Right cardiac atrium (tissue), 5 donors: ENCODE data around the gene REEP6. TPM values are rescaled to one million over a fixed set of nuclear protein-coding genes. Genes with fewer than 3 reads are reported as not detected.

Source experiments
- ATAC-seq, 2 donors: fragments of 200-7000 bp; cut with Tn5 transposase; one replicate each; pipeline versions ENCODE4 v1.8.0 to v1.9.1; 2020; ENCODE audit warnings: moderate library complexity in 2 of 2, mild to moderate bottlenecking in 1 of 2
- DNase-seq, 3 donors: peaks; one replicate each; pipeline ENCODE4 v3.0.0-alpha.2; 2020
- H3K27ac ChIP-seq: one replicate; pipeline ENCODE4 v1.5.1; 2013; ENCODE audit warnings: mild to moderate bottlenecking, low read length, control low read depth, moderate library complexity
- H3K27me3 ChIP-seq: one replicate; pipeline ENCODE4 v1.6.1; 2013; ENCODE audit not compliant: control insufficient read depth, insufficient read depth
- H3K4me1 ChIP-seq: one replicate; pipeline ENCODE4 v1.6.1; 2013; ENCODE audit warnings: low read length; ENCODE audit not compliant: control insufficient read depth, insufficient read depth
- H3K4me3 ChIP-seq: one replicate; pipeline ENCODE4 v1.5.1; 2013; ENCODE audit warnings: low read length, control low read depth
- H3K9me3 ChIP-seq: one replicate; pipeline ENCODE4 v1.6.1; 2013; ENCODE audit warnings: low read length; ENCODE audit not compliant: control insufficient read depth
- WGBS: extraction: QIAGEN DNeasy Blood & Tissue Kit; methylation state at CpG from one replicate; pipeline ENCODE4 v1.1.7; 2013; 5-methylcytosine and 5-hydroxymethylcytosine counted together
- intact Hi-C, 4 donors: fragments of 100-400 bp; cut with DNase I; formaldehyde crosslinking; loops; one replicate each; pipeline versions ENCODE4 v1.11.0 to v1.14.0; 2022 to 2023
- polyA plus RNA-seq: library from polyadenylated mRNA; stranded (reverse); fragments of 200-250 nt; gene quantifications from one replicate; pipeline ENCODE4 v1.2.3, GENCODE V29; 2013
- total RNA-seq, 4 donors: library from RNA; stranded (reverse); fragmentation: NEBNext Ultra II Directional; extraction: Animal tissue kit (Norgen Biotek cat#: 25700); gene quantifications; one replicate each; pipeline ENCODE4 v1.2.1, GENCODE V29; 2021
- donor health status: healthy with polysubstance abuse.
- donor health status: DM: no; HTN: yes; CAD: no.
- donor health status: DM: no; HTN: no; CAD: no.
- donor health status: DM: no; HTN: yes; CAD: no; lungs with severe emphysema.
- donor health status: DM: yes; HTN: yes; CAD: no.

The REEP6 gene
- total and polyA plus RNA-seq, 5 donors: 1.1 to 7.5 (median 1.5) TPM

DNA sequence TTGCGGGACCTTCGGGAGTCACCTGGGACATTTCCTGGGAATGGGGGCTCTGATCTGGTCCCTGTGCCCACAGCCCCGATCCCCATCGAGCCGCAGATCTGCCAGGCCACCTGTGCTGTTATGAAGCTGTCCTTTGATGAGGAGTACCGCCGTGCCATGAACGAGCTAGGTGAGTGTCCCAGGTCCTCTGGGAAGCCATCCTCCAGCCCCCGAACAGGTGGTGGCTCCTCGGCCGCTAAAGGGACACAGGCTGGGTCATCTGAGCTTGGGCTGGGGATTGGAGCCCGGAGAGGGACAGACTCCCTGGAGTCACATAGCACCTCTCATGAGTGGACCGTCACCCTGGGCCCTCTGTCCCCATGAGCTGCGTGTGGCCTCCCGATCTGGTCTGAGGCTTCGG lies 33.1 kb upstream of the REEP6 start:
- Histone ChIP-seq H3K27ac (no peak overlapping the region), H3K4me3 (no peak overlapping the region), H3K9me3 (no peaks in the 10 kb centered on the region), H3K27me3 (no peaks in the 10 kb centered on the region), H3K4me1 (no peaks in the 10 kb centered on the region)
- WGBS: 78% methylated on average over 16 of the region's 16 CpGs
- ATAC-seq (no peak), DNase-seq (peak in 2 of 3 donors; percentile 38 to 45)
- intact Hi-C loops: no loop called here

DNA sequence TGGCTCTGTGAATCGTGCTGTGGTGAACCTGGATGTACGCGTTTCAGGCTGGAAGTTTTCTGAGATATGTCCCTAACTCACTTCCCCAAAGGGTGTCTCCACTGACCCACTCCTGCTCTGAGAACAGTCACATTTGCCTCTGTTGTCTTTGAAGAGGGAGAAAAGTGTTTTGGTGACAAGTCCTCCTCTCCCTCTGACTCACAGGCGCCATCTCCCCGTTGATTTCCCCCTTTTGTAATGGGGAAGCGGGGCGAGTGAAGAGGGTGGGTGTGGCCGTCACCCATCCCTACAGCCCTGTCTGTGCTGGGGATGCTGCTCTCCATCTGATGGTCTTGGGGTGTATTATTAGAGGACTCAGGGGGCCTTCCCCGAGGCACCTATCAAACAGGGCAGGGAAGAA lies 31.5 kb upstream of the REEP6 start:
- H3K9me3 ChIP-seq: no peaks in the 10 kb centered on the region
- ATAC-seq (no peak), DNase-seq (no peak)
- 73% methylated on average over 9 of the region's 9 CpGs for WGBS
- intact Hi-C loops: no loop called here
- H3K27me3 ChIP-seq: no peaks in the 10 kb centered on the region
- H3K4me3 ChIP-seq: no peak overlapping the region
- H3K4me1 ChIP-seq: no peaks in the 10 kb centered on the region
- H3K27ac ChIP-seq: no peak overlapping the region

DNA sequence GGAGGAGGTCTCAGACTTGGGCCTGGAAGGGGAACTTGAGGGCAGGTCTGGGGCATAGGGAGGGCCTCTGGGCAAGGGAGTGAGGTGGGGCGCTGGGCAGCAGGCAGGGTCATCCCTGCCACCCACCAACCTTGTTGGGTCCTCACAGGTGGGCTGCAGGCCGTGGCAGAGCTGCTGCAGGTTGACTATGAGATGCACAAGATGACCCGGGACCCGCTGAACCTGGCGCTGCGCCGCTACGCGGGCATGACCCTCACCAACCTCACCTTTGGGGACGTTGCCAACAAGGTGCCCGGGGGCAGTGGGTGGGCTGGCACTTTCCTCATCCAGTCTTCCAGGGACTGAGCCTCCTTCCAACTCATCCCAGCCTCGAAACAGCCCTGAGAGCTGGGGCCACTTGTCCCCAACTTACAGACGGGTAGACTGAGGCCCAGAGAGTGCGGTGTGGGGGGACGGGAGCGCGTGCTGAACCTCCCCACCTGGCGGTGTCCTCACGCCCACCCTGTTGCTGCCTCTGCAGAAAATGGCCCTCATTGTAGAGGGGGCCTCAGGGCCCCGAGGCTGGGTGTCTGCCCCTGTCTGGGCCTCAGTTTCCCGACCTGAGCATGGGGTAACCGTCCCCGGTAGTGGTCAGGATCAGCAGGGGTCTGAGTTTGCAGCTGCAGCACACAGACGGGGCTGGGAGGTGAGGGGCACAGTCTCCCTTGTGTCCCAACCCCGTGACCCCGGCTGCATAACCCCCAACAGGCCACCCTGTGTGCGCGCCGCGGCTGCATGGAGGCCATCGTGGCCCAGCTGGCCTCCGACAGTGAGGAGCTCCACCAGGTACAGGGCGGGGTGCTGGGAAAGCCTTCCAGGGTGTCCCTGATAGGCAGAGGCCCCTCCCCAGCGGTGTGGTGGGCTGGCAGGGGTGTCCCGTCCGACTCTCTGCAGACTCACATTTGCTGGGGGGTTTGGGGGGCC lies 30.7 kb upstream of the REEP6 start:
- Histone ChIP-seq H3K27me3 (no peaks in the 10 kb centered on the region), H3K4me3 (no peak overlapping the region), H3K27ac (no peak overlapping the region), H3K9me3 (no peaks in the 10 kb centered on the region), H3K4me1 (no peaks in the 10 kb centered on the region)
- peak in 1 of 2 donors; percentile 13 for ATAC-seq
- 95% methylated on average over 36 of the region's 36 CpGs for WGBS
- DNase-seq: peak in 2 of 3 donors; percentile 44 to 58
- intact Hi-C loops: no loop called here

DNA sequence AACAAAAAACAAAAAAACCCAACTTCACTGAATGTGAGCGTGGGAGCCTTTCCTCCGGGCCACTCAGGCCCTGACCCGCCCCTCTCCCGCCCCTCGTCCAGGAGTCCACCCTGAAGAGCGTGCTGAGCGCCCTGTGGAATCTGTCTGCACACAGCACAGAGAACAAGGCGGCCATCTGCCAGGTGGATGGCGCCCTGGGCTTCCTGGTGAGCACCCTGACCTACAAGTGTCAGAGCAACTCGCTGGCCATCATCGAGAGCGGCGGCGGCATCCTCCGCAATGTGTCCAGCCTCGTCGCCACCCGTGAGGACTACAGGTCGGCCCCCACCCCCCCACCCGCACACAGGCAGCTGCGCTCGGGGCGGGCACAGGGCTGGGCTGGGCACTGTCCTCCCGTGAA lies 29.1 kb upstream of the REEP6 start:
- ATAC-seq (no peak), DNase-seq (no peak)
- Histone ChIP-seq H3K27me3 (no peaks in the 10 kb centered on the region), H3K4me1 (peaks cover 4% of the 10 kb centered on the region), H3K9me3 (no peaks in the 10 kb centered on the region), H3K4me3 (no peak overlapping the region), H3K27ac (no peak overlapping the region)
- intact Hi-C loops: no loop called here
- 93% methylated on average over 24 of the region's 24 CpGs for WGBS

DNA sequence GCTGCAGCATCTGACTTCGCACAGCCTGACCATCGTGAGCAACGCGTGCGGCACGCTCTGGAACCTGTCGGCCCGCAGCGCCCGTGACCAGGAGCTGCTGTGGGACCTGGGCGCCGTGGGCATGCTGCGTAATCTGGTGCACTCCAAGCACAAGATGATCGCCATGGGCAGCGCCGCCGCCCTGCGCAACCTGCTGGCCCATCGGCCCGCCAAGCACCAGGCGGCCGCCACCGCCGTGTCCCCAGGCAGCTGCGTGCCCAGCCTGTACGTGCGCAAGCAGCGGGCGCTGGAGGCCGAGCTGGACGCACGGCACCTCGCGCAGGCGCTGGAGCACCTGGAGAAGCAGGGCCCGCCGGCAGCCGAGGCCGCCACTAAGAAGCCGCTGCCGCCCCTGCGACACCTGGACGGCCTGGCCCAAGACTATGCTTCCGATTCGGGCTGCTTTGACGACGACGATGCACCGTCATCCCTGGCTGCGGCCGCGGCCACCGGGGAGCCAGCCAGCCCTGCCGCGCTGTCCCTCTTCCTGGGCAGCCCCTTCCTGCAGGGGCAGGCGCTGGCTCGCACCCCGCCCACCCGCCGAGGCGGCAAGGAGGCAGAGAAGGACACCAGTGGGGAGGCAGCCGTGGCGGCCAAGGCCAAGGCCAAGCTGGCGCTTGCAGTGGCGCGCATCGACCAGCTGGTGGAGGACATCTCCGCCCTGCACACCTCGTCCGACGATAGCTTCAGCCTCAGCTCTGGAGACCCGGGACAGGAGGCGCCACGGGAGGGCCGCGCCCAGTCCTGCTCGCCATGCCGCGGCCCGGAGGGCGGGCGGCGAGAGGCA lies 25.6 kb upstream of the REEP6 start:
- DNase-seq (peak; percentile 12 to 74 (median 73)), ATAC-seq (peak; percentile 10 to 50)
- H3K4me1 ChIP-seq: peaks cover 10% of the 10 kb centered on the region
- no peak overlapping the region for H3K27ac ChIP-seq
- no peak overlapping the region for H3K4me3 ChIP-seq
- intact Hi-C loops: no loop called here
- no peaks in the 10 kb centered on the region for H3K9me3 ChIP-seq
- 46% methylated on average over 83 of the region's 83 CpGs for WGBS
- no peaks in the 10 kb centered on the region for H3K27me3 ChIP-seq

DNA sequence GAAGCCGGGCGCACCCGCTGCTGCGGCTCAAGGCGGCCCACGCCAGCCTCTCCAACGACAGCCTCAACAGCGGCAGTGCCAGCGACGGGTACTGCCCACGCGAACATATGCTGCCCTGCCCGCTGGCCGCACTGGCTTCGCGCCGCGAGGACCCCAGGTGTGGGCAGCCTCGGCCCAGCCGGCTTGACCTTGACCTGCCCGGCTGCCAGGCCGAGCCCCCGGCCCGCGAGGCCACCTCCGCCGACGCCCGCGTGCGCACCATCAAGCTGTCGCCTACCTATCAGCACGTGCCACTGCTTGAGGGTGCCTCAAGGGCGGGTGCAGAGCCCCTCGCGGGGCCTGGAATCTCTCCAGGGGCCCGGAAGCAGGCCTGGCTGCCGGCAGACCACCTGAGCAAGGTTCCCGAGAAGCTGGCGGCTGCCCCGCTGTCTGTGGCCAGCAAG lies 24.9 kb upstream of the REEP6 start:
- Histone ChIP-seq H3K4me1 (peaks cover 10% of the 10 kb centered on the region), H3K27me3 (no peaks in the 10 kb centered on the region)
- intact Hi-C loops: no loop called here

DNA sequence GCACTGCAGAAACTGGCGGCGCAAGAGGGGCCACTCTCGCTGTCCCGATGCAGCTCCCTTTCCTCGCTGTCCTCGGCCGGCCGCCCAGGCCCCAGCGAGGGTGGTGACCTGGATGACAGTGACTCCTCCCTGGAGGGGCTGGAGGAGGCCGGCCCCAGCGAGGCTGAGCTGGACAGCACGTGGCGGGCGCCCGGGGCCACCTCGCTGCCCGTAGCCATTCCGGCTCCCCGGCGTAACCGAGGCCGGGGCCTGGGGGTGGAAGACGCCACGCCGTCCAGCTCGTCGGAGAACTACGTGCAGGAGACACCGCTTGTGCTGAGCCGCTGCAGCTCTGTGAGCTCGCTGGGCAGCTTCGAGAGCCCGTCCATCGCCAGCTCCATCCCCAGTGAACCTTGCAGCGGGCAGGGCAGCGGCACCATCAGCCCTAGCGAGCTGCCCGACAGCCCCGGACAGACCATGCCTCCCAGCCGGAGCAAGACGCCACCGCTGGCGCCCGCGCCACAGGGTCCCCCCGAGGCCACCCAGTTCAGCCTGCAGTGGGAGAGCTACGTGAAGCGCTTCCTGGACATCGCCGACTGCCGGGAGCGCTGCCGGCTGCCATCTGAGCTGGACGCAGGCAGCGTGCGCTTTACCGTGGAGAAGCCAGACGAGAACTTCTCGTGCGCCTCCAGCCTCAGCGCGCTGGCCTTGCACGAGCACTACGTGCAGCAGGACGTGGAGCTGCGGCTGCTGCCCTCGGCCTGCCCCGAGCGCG lies 24.3 kb upstream of the REEP6 start:
- Histone ChIP-seq H3K9me3 (no peaks in the 10 kb centered on the region), H3K4me1 (peaks cover 10% of the 10 kb centered on the region), H3K27ac (no peak overlapping the region), H3K4me3 (no peak overlapping the region), H3K27me3 (no peaks in the 10 kb centered on the region)
- intact Hi-C loops: no loop called here
- ATAC-seq (no peak), DNase-seq (peak in 2 of 3 donors; percentile 47 to 55)
- WGBS: 37% methylated on average over 70 of the region's 70 CpGs

More for the DNA sequence above, 24.9 kb upstream of the REEP6 start:
- no peaks in the 10 kb centered on the region for H3K9me3 ChIP-seq
- no peak overlapping the region for H3K27ac ChIP-seq
- no peak overlapping the region for H3K4me3 ChIP-seq
- DNase-seq (peak in 1 of 3 donors; percentile 58), ATAC-seq (no peak)
- 58% methylated on average over 41 of the region's 41 CpGs for WGBS

DNA sequence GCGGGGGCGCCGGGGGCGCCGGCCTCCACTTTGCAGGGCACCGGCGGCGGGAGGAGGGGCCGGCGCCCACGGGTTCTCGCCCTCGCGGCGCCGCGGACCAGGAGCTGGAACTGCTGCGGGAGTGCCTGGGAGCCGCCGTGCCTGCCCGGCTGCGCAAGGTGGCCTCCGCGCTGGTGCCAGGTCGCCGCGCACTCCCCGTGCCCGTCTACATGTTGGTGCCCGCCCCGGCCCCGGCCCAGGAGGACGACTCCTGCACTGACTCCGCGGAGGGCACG lies 23.8 kb upstream of the REEP6 start:
- 12% methylated on average over 36 of the region's 36 CpGs for WGBS
- H3K27ac ChIP-seq: no peak overlapping the region
- intact Hi-C loops: no loop called here
- H3K4me3 ChIP-seq: peak overlapping the region; percentile 3
- ATAC-seq (no peak), DNase-seq (peak in 1 of 3 donors; percentile 40)
- H3K9me3 ChIP-seq: no peaks in the 10 kb centered on the region
- no peaks in the 10 kb centered on the region for H3K27me3 ChIP-seq
- H3K4me1 ChIP-seq: peaks cover 10% of the 10 kb centered on the region

DNA sequence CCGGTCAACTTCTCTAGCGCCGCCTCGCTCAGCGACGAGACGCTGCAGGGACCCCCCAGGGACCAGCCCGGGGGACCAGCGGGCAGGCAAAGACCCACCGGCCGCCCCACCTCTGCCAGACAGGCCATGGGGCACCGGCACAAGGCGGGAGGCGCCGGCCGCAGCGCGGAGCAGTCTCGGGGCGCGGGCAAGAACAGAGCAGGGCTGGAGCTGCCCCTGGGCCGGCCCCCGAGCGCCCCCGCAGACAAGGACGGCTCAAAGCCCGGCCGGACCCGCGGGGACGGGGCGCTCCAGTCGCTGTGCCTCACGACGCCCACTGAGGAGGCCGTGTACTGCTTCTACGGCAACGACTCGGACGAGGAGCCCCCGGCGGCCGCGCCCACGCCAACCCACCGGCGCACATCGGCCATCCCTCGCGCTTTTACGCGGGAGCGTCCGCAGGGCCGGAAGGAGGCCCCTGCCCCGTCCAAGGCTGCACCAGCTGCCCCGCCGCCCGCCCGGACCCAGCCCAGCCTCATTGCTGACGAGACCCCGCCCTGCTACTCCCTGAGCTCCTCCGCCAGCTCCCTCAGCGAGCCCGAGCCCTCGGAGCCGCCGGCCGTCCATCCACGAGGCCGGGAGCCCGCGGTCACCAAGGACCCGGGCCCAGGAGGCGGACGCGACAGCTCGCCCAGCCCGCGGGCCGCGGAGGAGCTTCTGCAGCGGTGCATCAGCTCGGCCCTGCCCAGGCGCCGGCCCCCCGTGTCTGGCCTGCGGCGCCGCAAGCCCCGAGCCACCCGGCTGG lies 23.3 kb upstream of the REEP6 start:
- Histone ChIP-seq H3K4me3 (peak overlapping the region; percentile 3), H3K4me1 (peaks cover 10% of the 10 kb centered on the region), H3K27ac (no peak overlapping the region), H3K27me3 (no peaks in the 10 kb centered on the region), H3K9me3 (no peaks in the 10 kb centered on the region)
- intact Hi-C loops: no loop called here
- ATAC-seq: no peak
- 5% methylated on average over 92 of the region's 92 CpGs for WGBS
- peak; percentile 15 to 66 (median 46) for DNase-seq

DNA sequence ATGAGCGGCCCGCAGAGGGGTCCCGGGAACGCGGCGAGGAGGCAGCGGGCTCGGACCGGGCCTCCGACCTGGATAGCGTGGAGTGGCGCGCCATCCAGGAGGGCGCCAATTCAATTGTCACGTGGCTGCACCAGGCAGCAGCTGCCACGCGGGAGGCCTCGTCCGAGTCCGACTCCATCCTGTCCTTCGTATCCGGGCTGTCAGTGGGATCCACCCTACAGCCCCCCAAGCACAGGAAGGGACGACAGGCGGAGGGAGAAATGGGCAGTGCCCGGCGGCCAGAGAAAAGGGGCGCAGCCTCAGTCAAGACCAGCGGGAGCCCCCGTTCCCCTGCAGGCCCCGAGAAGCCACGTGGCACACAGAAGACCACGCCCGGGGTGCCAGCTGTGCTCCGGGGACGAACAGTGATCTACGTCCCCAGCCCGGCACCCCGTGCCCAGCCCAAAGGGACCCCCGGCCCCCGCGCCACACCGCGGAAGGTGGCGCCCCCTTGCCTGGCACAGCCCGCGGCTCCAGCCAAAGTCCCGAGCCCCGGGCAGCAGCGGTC lies 22.6 kb upstream of the REEP6 start:
- Histone ChIP-seq H3K4me3 (peak overlapping the region; percentile 41), H3K4me1 (peaks cover 10% of the 10 kb centered on the region), H3K9me3 (no peaks in the 10 kb centered on the region), H3K27ac (no peak overlapping the region), H3K27me3 (no peaks in the 10 kb centered on the region)
- ATAC-seq (no peak), DNase-seq (peak; percentile 11 to 46 (median 44))
- intact Hi-C loops: no loop called here
- WGBS: 7% methylated on average over 49 of the region's 49 CpGs
